H9 (cell line): Measurements from ENCODE around the gene AGTPBP1. TPM values are rescaled to one million over a fixed set of nuclear protein-coding genes. Genes with fewer than 3 reads are reported as not detected.

Experiments used
- DNase-seq: peaks from one replicate; pipeline ENCODE4 v3.0.0-alpha.2; 2017
- H2AFZ ChIP-seq: one replicate; pipeline ENCODE4 v1.6.1; 2013; ENCODE audit warnings: mild to moderate bottlenecking, low read length, control low read depth, moderate library complexity
- H2AK5ac ChIP-seq: 2 replicates; pipeline ENCODE4 v1.6.1; 2013; ENCODE audit warnings: low read length, control low read depth, mixed read lengths; ENCODE audit not compliant: insufficient read length
- H2BK120ac ChIP-seq: one replicate; pipeline ENCODE4 v1.6.1; 2013; ENCODE audit warnings: low read depth, mild to moderate bottlenecking, low read length, control low read depth, inconsistent platforms; ENCODE audit not compliant: poor library complexity, severe bottlenecking
- H2BK12ac ChIP-seq: 2 replicates; pipeline ENCODE4 v1.6.1; 2013; ENCODE audit warnings: low read length, control low read depth, mixed read lengths, low read depth; ENCODE audit not compliant: insufficient read length
- H2BK15ac ChIP-seq: 2 replicates; pipeline ENCODE4 v1.6.1; 2013; ENCODE audit warnings: low read depth, low read length, control low read depth
- H2BK20ac ChIP-seq: one replicate; pipeline ENCODE4 v1.6.1; 2013; ENCODE audit warnings: low read depth, mild to moderate bottlenecking, low read length, control low read depth, inconsistent platforms; ENCODE audit not compliant: poor library complexity, severe bottlenecking
- H2BK5ac ChIP-seq: 2 replicates; pipeline ENCODE4 v1.6.1; 2013; ENCODE audit warnings: low read length, control low read depth, mixed read lengths; ENCODE audit not compliant: insufficient read length
- H3K14ac ChIP-seq: 2 replicates; pipeline ENCODE4 v1.6.1; 2013; ENCODE audit warnings: low read length, control low read depth; ENCODE audit not compliant: insufficient read depth
- H3K18ac ChIP-seq: 2 replicates; pipeline ENCODE4 v1.6.1; 2013; ENCODE audit warnings: low read depth, mild to moderate bottlenecking, mixed read lengths, low read length, control low read depth; ENCODE audit not compliant: insufficient read length
- H3K23ac ChIP-seq: 2 replicates; pipeline ENCODE4 v1.6.1; 2013; ENCODE audit warnings: low read length, control low read depth, mixed read lengths, low read depth; ENCODE audit not compliant: insufficient read length
- H3K23me2 ChIP-seq: 2 replicates; pipeline ENCODE4 v1.6.1; 2013; ENCODE audit warnings: low read depth, mild to moderate bottlenecking, mixed read lengths, low read length, control low read depth; ENCODE audit not compliant: insufficient read length, poor library complexity, severe bottlenecking
- H3K27ac ChIP-seq: 2 replicates; pipeline ENCODE4 v1.5.1; 2013; ENCODE audit warnings: low read length, control low read depth, mixed read lengths, low read depth; ENCODE audit not compliant: insufficient read length
- H3K27me3 ChIP-seq: 2 replicates; pipeline ENCODE4 v1.6.1; 2013; ENCODE audit warnings: low read length, control low read depth, inconsistent platforms; ENCODE audit not compliant: insufficient read depth
- H3K4ac ChIP-seq: 2 replicates; pipeline ENCODE4 v1.6.1; 2013; ENCODE audit warnings: low read depth, mild to moderate bottlenecking, control low read depth, inconsistent platforms, low read length, moderate library complexity
- H3K4me1 ChIP-seq: 2 replicates; pipeline ENCODE4 v1.6.1; 2013; ENCODE audit warnings: low read length, control low read depth, inconsistent platforms; ENCODE audit not compliant: insufficient read depth
- H3K4me2 ChIP-seq: 2 replicates; pipeline ENCODE4 v1.6.1; 2013; ENCODE audit warnings: low read length, control low read depth, mixed read lengths; ENCODE audit not compliant: insufficient read length, insufficient read depth
- H3K56ac ChIP-seq: 2 replicates; pipeline ENCODE4 v1.6.1; 2013; ENCODE audit warnings: low read depth, mild to moderate bottlenecking, mixed read lengths, low read length, control low read depth; ENCODE audit not compliant: insufficient read length
- H3K79me1 ChIP-seq: 2 replicates; pipeline ENCODE4 v1.6.1; 2013; ENCODE audit warnings: low read depth, mild to moderate bottlenecking, moderate library complexity, low read length, control low read depth, inconsistent platforms; ENCODE audit not compliant: insufficient read depth, poor library complexity, severe bottlenecking
- H3K79me2 ChIP-seq: 2 replicates; pipeline ENCODE4 v1.6.1; 2013; ENCODE audit warnings: low read length, control low read depth, inconsistent platforms; ENCODE audit not compliant: insufficient read depth
- H3K9ac ChIP-seq: 2 replicates; pipeline ENCODE4 v1.6.1; 2013; ENCODE audit warnings: low read length, control low read depth, mixed read lengths; ENCODE audit not compliant: insufficient read length; ENCODE audit errors: extremely low read depth
- H3K9me3 ChIP-seq: one replicate; pipeline ENCODE4 v1.6.1; 2013; ENCODE audit warnings: low read depth, low read length, inconsistent platforms; ENCODE audit not compliant: control insufficient read depth
- H3T11ph ChIP-seq: one replicate; pipeline ENCODE4 v1.6.1; 2013; ENCODE audit warnings: mild to moderate bottlenecking, low read length, control low read depth, inconsistent platforms
- H4K20me1 ChIP-seq: one replicate; pipeline ENCODE4 v1.6.1; 2013; ENCODE audit not compliant: control insufficient read depth, insufficient read length, insufficient read depth
- H4K5ac ChIP-seq: 2 replicates; pipeline ENCODE4 v1.6.1; 2013; ENCODE audit warnings: low read depth, mild to moderate bottlenecking, mixed read lengths, low read length, control low read depth; ENCODE audit not compliant: insufficient read length
- H4K8ac ChIP-seq: replicated peaks from 2 replicates; pipeline ENCODE4 v1.6.1; 2013; ENCODE audit warnings: low read length, control low read depth, mixed read lengths, low read depth; ENCODE audit not compliant: insufficient read length
- H4K91ac ChIP-seq: 2 replicates; pipeline ENCODE4 v1.6.1; 2013; ENCODE audit warnings: low read depth, mild to moderate bottlenecking, moderate library complexity, mixed read lengths, low read length, control low read depth; ENCODE audit not compliant: insufficient read length
- H3K27ac Mint-ChIP-seq, 3 experiments: 2 replicates in 2 of 3; 3 replicates in 1 of 3; pipeline ENCODE4 v1.8.0; 2020 to 2021; ENCODE audit warnings: mixed read lengths in 3 of 3, mild to moderate bottlenecking in 1 of 3, moderate library complexity in 1 of 3
- H3K27me3 Mint-ChIP-seq: 2 replicates; pipeline ENCODE4 v1.8.0; 2021; ENCODE audit warnings: low read depth, mild to moderate bottlenecking, moderate library complexity, mixed read lengths
- H3K36me3 Mint-ChIP-seq, 3 experiments: 2 replicates in 2 of 3; 3 replicates in 1 of 3; pipeline ENCODE4 v1.8.0; 2020 to 2021; ENCODE audit warnings: low read depth in 3 of 3, mixed read lengths in 3 of 3; ENCODE audit not compliant: insufficient read depth in 1 of 3
- H3K4me1 Mint-ChIP-seq, 2 experiments: 2 replicates each; pipeline ENCODE4 v1.8.0; 2020; ENCODE audit warnings: mixed read lengths in 2 of 2
- H3K4me3 Mint-ChIP-seq, 2 experiments: 2 replicates in 1 of 2; 3 replicates in 1 of 2; pipeline ENCODE4 v1.8.0; 2020 to 2021; ENCODE audit warnings: mild to moderate bottlenecking in 2 of 2, mixed read lengths in 2 of 2, moderate library complexity in 1 of 2
- H3K9me3 Mint-ChIP-seq, 2 experiments: 2 replicates in 1 of 2; 3 replicates in 1 of 2; pipeline ENCODE4 v1.8.0; 2020; ENCODE audit warnings: mild to moderate bottlenecking in 2 of 2, mixed read lengths in 2 of 2, moderate library complexity in 1 of 2
- CTCF ChIP-seq: fragments of 200-600 bp; sonication (generic); conservative IDR thresholded peaks from 3 replicates; pipeline ENCODE4 v1.8.0; 2021; ENCODE audit warnings: antibody characterized with exemption, mild to moderate bottlenecking
- WGBS: extraction: QIAGEN DNeasy Blood & Tissue Kit; methylation state at CpG from one replicate; pipeline ENCODE4 v1.1.7; 2013; ENCODE audit warnings: missing lambda C conversion rate, low lambda C conversion rate, mixed read lengths; ENCODE audit not compliant: insufficient read length; ENCODE audit errors: extremely low coverage; 5-methylcytosine and 5-hydroxymethylcytosine counted together
- total RNA-seq: library from RNA; stranded (reverse); gene quantifications from 2 replicates; pipeline ENCODE4 v1.2.1, GENCODE V29; 2021

AGTPBP1 gene
- total RNA-seq, 1 experiment from 2014 or later: 53.1 TPM

- H3K4me3 Mint-ChIP-seq: no peak overlapping the region
- no peaks in the 10 kb centered on the region for H3K4me1 Mint-ChIP-seq
- Histone ChIP-seq H2AFZ (no peak overlapping the region), H3K18ac (no peak overlapping the region), H3K4ac (no peak overlapping the region), H2BK20ac (no peak overlapping the region), H3T11ph (no peak overlapping the region), H3K27ac (no peak overlapping the region), H2BK120ac (no peak overlapping the region), H3K79me2 (no peaks in the 10 kb centered on the region), H3K79me1 (no peaks in the 10 kb centered on the region), H3K56ac (no peak overlapping the region), H4K91ac (no peak overlapping the region), H4K5ac (no peak overlapping the region), H3K4me2 (no peak overlapping the region), H2AK5ac (no peak overlapping the region), H3K23ac (no peak overlapping the region), H4K20me1 (no peaks in the 10 kb centered on the region), H3K27me3 (no peaks in the 10 kb centered on the region), H2BK15ac (no peak overlapping the region), H3K14ac (no peak overlapping the region), H3K23me2 (no peaks in the 10 kb centered on the region), H3K9me3 (no peaks in the 10 kb centered on the region), H4K8ac (no peak overlapping the region), H3K9ac (no peak overlapping the region), H3K4me1 (no peaks in the 10 kb centered on the region), H2BK12ac (no peak overlapping the region), H2BK5ac (no peak overlapping the region)
- TF ChIP-seq CTCF: no peak
- peaks cover 3 to 9% of the 10 kb centered on the region in 2 experiments; a peak in 4 of 5 replicates for H3K9me3 Mint-ChIP-seq
- no peaks in the 10 kb centered on the region for H3K27me3 Mint-ChIP-seq
- no peak for DNase-seq
- WGBS: no CpG with 5 or more reads among the region's 2 CpGs
- H3K36me3 Mint-ChIP-seq: peaks cover 20 to 28% (median 28%) of the 10 kb centered on the region in 3 experiments
- H3K27ac Mint-ChIP-seq: no peak overlapping the region
Measured at GRCh38 chr9:85569988-85570387, 171.8 kb downstream of the AGTPBP1 start.
